ENCODE results near the gene TMEM247.

- TF ChIP-seq NFYB (IDR thresholded peaks at IDR 0.05; ENCODE audit: insufficient read depth, low read depth, low read length) = no peak
- no peak for TF ChIP-seq RCOR1 (conservative IDR thresholded peaks at IDR 0.05; ENCODE audit: low read depth, low read length)
- no peak for TF ChIP-seq PAX5 (IDR thresholded peaks at IDR 0.05; ENCODE audit: borderline replicate concordance, low read depth, low read length)
- no peak for TF ChIP-seq RAD21 (IDR thresholded peaks at IDR 0.05; ENCODE audit: insufficient read depth, low read depth, low read length)
Observed at GRCh38 chr2:46435796-46436360, 43.5 kb upstream of the TMEM247 start.

Measured in GM12878 (cell line).